ENCODE measurements around the gene ABCA13. TPM values are rescaled to one million over a fixed set of nuclear protein-coding genes. Genes with fewer than 3 reads are reported as not detected.

The ABCA13 gene
- total and polyA plus RNA-seq, 2 of the 4 experiments (the other 2 are of a cell fraction), result under 0.01 to 0.07 TPM

- H3K23ac ChIP-seq (ENCODE audit: low read depth, low read length), result no peak overlapping the region
- no peak overlapping the region for H3K56ac ChIP-seq (ENCODE audit: extremely low read depth, insufficient read depth, low read length)
- H3K27ac ChIP-seq (ENCODE audit: insufficient read depth, low read length), result no peak overlapping the region
- no peak for DNase-seq
- no peaks in the 10 kb centered on the region for H3K27me3 ChIP-seq (ENCODE audit: control insufficient read depth, insufficient read depth, low read length)
- intact Hi-C loops (cut with micrococcal nuclease) (no loop called here), in situ Hi-C loops (cut with MboI; ENCODE audit: low sequenced_read_pairs) (no loop called here), dilution Hi-C loops (cut with HindIII; ENCODE audit: low sequenced_read_pairs, unreplicated experiment) (no loop called here)
- H2BK120ac ChIP-seq (ENCODE audit: low read depth, low read length), result no peak overlapping the region
- H3K4me3 ChIP-seq (ENCODE audit: insufficient read depth, low read depth, low read length), result no peak overlapping the region
- no peak overlapping the region for H3K4ac ChIP-seq (ENCODE audit: low read depth, low read length)
- H2BK20ac ChIP-seq (ENCODE audit: low read depth, low read length), result no peak overlapping the region
- no peak overlapping the region for H4K8ac ChIP-seq (ENCODE audit: low read depth in 2 of 2, low read length in 2 of 2)
- no peaks in the 10 kb centered on the region for H3K4me1 ChIP-seq (ENCODE audit: control insufficient read depth, insufficient read depth, low read length)
- no peak overlapping the region for H3K4me2 ChIP-seq (ENCODE audit: low read depth, low read length)
- no peak overlapping the region for H4K91ac ChIP-seq (ENCODE audit: insufficient read depth, low read depth, low read length)
- H2AFZ ChIP-seq (replicated peaks; ENCODE audit: low read length, poor library complexity), result no peak overlapping the region
- H4K20me1 ChIP-seq (ENCODE audit: insufficient read depth, low read length), result no peaks in the 10 kb centered on the region
- POLR2A ChIA-PET (ENCODE audit: unreplicated experiment), result no interaction called here
- WGBS, 2 experiments (ENCODE audit: extremely low coverage in 2 of 2, insufficient read length in 1 of 2), result no CpG with 5 or more reads among the region's 4 CpGs
- TF ChIP-seq SMC3 (IDR thresholded peaks at IDR 0.05; ENCODE audit: low read depth, low read length) (no peak), BHLHE40 (IDR thresholded peaks at IDR 0.05; ENCODE audit: low read depth, low read length) (no peak), RFX5 (IDR thresholded peaks at IDR 0.05; ENCODE audit: low read depth, low read length) (no peak), USF2 (IDR thresholded peaks at IDR 0.05; ENCODE audit: low read depth, low read length) (no peak), CEBPB (IDR thresholded peaks at IDR 0.05; ENCODE audit: low read depth, low read length) (no peak), MXI1 (IDR thresholded peaks at IDR 0.05; ENCODE audit: borderline replicate concordance, low read depth, low read length) (no peak), NFE2L2 (IDR thresholded peaks at IDR 0.05; ENCODE audit: low read depth, low read length) (no peak), POLR2A (IDR thresholded peaks at IDR 0.05; ENCODE audit: low read depth, low read length) (no peak), MAFK (IDR thresholded peaks at IDR 0.05; ENCODE audit: low read depth, low read length) (no peak), CHD1 (IDR thresholded peaks at IDR 0.05; ENCODE audit: low read depth, low read length) (no peak), CTCF (conservative IDR thresholded peaks at IDR 0.05; ENCODE audit: low read depth, low read length) (no peak), FOS (IDR thresholded peaks at IDR 0.05; ENCODE audit: low read depth, low read length) (no peak), MAZ (IDR thresholded peaks at IDR 0.05; ENCODE audit: borderline replicate concordance, low read depth, low read length) (no peak), RAD21 (IDR thresholded peaks at IDR 0.05; ENCODE audit: low read length) (no peak), ELK1 (IDR thresholded peaks at IDR 0.05; ENCODE audit: borderline replicate concordance, low read depth, low read length) (no peak), RCOR1 (IDR thresholded peaks at IDR 0.05; ENCODE audit: insufficient replicate concordance, low read length) (no peak)
- no peak overlapping the region for H4K5ac ChIP-seq (ENCODE audit: low read depth, low read length)
- H3K36me3 ChIP-seq (ENCODE audit: control insufficient read depth, insufficient read depth, low read length), result no peaks in the 10 kb centered on the region
- BruUV-seq (replicated peaks), result no TSS peak
- CTCF ChIA-PET, result no interaction called here
- no peak overlapping the region for H2AK5ac ChIP-seq (ENCODE audit: low read depth, low read length)
- H3K9me3 ChIP-seq (ENCODE audit: control insufficient read depth, insufficient read depth, low read length), result no peaks in the 10 kb centered on the region; the same call in 1 of the 2 replicates
- H3K9me1 ChIP-seq (ENCODE audit: insufficient read depth, low read length), result no peaks in the 10 kb centered on the region
- H3K14ac ChIP-seq (replicated peaks; ENCODE audit: low read depth, low read length), result no peak overlapping the region
- no peaks in the 10 kb centered on the region for H3K79me1 ChIP-seq (ENCODE audit: low read depth in 1 of 2, low read length in 2 of 2)
- no peak overlapping the region for H2BK5ac ChIP-seq (ENCODE audit: low read depth, low read length, poor library complexity, severe bottlenecking)
- no peak overlapping the region for H2BK15ac ChIP-seq (ENCODE audit: low read depth, low read length)
- no peak overlapping the region for H3K18ac ChIP-seq (ENCODE audit: low read depth, low read length)
- ATAC-seq (ENCODE audit: low read depth), result no peak
- no peak overlapping the region for H2AK9ac ChIP-seq (replicated peaks; ENCODE audit: low read depth, low read length, poor library complexity)
- H3K9ac ChIP-seq (ENCODE audit: low read depth, low read length), result no peak overlapping the region
These were observed 449.8 kb downstream of the ABCA13 start for GRCh38 chr7:48621076-48621475.
